WI38 (cell line): Measurements from ENCODE around the gene POSTN.

Experiments
- H3K4me3 ChIP-seq: 2 replicates; pipeline ENCODE4 v1.5.1; 2011; ENCODE audit warnings: low read depth, mild to moderate bottlenecking, control low read depth, low read length
- CTCF ChIP-seq: IDR thresholded peaks from 2 replicates; pipeline ENCODE4 v1.5.1; 2012; ENCODE audit warnings: low read depth, mild to moderate bottlenecking, control low read depth, low read length

The POSTN gene

GRCh38 chr13:37636701-37637100, 38.1 kb upstream of the POSTN start:
- no peak for TF ChIP-seq CTCF
- H3K4me3 ChIP-seq = no peak overlapping the region

DNA sequence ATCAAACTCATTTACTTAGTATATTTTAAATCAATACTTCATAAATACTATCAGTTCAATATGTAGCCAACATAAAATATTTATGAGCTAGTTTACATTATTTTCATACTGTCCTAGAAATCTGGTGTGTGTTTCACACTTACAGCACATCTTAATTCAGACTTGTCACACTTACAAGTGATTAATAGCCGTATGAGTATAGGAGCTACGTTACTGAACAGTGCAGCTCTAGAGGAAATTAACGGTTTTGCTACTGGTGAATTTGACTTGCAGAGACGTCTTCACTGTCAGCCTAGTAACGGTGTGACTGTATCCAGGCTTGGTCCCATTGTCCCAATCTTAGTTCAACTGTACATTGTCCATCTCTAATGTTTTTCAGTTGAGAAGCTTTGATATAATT, 33.7 kb upstream of the POSTN start:
- no peak for TF ChIP-seq CTCF
- H3K4me3 ChIP-seq = no peak overlapping the region

DNA sequence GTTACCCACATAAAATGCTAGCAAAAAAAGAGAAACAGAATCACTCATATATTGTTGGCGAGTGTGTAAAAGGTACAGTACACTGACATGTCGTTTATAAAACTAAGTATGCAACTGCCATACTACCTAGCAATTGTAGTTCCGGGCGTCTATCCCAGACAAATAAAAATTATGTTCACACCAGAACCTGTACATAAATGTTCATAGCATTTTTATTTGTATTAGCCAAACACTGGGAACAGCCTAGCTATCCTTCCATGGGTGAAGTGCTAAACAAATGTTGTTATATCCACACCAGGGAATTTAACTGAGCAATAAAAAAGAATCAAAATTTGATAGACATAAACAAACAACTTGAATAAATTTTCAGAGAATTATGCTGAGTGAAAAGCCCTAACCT, 28.9 kb upstream of the POSTN start:
- TF ChIP-seq CTCF = no peak
- no peak overlapping the region for H3K4me3 ChIP-seq

DNA sequence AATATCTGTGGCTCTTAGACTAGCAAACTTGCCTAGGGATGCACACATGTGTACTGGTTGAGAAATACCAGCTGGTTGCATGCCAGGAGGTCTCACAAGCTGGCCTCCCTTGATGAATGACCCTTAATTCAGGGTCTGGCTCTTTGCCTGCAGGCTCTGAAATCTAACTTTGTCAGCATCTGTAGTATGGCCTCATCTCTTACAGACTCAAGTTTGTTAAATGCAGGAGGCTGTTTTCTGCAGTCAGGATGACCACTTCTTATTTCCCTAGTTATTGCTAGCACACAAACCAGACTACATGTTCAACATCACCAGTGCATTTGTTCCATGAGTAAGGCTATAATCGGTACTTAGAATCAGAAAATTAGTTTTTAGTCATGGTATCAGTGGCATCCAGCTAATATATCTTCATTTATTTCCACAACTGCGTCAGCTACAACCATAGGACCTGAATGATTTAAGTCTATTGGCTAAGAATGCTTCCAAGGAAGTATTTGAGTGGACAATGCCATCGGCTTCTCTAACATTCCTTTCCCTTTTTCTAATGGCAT, 23.3 kb upstream of the POSTN start:
- no peak for TF ChIP-seq CTCF
- H3K4me3 ChIP-seq = no peak overlapping the region

- H3K4me3 ChIP-seq = no peak overlapping the region
- no peak for TF ChIP-seq CTCF
These were observed 20.0 kb upstream of the POSTN start for GRCh38 chr13:37618554-37618953.

DNA sequence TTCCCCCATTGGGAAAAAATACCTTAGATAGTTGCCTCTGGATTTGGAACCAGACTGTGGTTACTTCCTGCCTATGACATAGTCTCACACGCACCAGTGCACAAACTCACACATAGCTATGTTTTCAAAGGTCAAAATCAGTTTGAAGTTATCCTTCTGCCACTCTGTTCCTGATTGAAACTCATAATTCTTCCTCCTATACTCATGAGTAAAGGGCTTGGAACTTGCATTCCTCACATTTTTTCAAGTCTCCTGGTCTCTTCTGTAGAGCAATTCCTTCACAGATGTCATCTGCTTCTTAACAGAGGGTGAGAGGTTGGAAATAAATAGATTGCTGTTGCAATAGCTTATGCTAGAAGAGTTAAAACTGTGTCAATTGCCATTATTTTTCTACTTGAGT, 18.6 kb upstream of the POSTN start:
- no peak for TF ChIP-seq CTCF
- H3K4me3 ChIP-seq = no peak overlapping the region

DNA sequence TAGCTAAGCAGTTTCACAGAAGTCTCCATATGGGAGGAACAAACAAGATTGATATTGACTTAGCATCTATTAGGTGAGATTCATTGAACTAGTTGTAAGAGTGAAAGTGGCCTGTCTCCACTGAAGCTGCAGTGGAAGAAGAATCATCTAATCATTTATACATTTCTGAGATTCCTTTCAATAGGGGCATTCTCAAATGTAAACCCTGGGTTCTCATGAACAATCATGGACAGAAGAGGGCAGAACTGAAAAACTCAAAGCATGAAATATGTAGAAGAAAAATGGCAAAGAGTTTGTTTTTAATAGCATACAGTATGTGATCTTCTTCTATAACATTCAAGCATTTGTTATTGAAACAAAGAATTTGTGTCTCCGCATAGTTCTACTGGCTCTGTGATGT, 17.6 kb upstream of the POSTN start:
- no peak for TF ChIP-seq CTCF
- H3K4me3 ChIP-seq = no peak overlapping the region
